Stimulated activated CD4-positive, alpha-beta T cell treated with anti-CD3 and anti-CD28 coated beads, Interleukin-1b, Interleukin-23, amount 100 ng/mL, for 24 hours (primary cell): ENCODE measurements around the gene MLST8.
"Not testable (repeated sequence)": the region's sequence is repeated elsewhere in the genome, so short reads cannot be mapped to it uniquely, and the experiment has no call there.

ENCODE experiments used
- DNase-seq, 4 experiments: peaks; one replicate each; pipeline ENCODE4 v3.0.0-alpha.2; 2020; ENCODE audit warnings: low read depth in 4 of 4, low spot score in 1 of 4

The MLST8 gene

DNA sequence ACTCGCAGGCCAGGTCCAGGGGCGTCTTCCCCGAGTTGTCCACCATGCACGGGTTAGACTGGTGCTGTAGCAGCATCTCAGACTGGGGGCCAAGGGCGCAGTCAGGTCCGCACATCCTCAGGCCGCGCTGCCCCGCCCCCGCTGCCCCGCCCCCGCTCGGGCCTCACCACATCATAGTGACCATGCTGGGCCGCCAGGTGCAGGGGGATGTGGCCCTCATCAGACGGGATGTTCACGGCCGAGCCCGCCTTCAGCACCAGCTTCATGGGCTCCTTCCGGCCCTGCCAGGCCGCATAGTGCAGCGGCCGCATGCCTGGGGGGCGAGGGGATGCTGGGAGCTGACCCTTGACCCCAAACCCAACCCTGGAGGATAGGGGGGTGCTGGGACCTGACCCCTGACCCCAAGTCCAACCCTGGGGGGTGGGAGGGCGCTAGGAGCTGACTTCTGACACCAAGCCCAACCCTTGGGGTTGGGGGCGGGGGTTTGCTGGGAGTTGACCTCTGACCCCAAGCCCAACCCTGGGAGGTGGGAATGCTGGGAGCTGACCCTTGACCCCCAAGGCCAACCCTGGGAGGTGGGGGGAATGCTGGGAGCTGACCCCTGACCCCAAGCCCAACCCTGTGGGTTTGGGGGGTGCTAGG is 15.9 kb upstream of the MLST8 start:
- no peak for DNase-seq

DNA sequence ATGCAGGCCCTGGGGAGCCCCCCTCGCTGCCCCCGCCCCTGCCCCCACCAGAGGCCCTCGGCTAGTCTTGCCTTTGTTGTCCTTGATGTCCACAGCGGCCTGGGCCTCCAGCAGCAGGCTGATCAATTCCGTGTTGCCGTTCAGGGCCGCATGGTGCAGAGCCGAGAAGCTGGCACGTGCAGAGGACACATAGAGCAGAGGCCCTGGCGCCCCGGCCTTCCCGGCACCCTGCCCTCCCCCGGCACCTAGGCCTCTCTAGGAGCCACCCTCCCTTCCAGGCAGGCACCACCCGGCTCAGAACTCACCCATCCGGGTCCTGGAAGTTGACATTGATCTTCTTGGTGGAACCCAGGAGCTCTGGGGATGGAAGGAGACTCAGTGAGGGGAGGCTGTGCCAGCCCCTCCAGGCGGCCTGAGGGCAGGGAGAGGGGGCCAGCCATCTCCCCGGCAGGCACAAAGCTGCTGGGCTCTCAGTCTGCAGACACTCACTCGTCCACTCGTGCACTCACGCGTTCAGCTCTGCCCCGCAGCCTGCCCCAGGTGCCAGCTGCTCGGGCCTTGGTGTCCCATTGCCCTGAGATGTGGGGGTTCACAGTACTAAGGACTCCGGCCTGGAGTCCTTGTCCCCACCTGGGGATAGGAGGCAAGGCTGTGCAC is 15.1 kb upstream of the MLST8 start:
- no peak for DNase-seq

DNA sequence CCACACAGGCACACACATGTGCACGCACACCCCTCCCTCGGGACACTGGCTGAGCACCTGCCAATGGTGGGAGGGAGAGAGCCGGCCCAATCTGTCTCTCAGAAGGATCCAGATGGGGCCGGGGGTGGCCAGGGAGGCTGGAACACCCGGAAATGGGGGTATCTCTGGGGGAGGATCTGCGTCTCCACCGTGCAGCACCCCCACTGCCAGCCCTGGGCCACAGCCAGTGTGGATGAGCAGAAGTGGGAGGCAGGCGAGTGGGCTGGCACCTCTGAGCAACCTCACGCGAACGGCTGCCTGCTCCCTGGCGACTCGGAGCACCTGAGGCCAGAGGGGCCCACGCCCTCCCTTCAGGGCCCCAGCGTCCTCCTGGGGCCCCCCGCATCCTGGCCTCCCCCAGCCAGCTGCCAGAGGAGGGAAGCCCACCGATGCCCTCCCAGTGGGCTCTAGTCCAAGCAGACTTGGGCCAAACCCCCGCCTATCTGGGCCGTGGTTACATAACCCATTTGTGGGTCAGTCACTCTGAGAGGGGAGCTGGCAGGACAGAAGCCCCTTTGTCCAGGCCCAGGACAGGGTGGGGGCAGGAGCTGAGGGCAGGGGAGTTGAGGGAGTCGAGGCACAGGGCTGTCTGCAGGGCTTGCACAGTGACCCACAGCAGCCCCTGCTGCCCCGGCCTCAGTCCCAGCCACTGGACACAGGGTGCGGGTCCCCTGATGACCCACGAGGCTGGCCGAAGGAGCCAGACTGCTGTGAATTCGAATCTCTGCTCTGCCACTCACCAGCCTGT is 14.4 kb upstream of the MLST8 start:
- no peak for DNase-seq

DNA sequence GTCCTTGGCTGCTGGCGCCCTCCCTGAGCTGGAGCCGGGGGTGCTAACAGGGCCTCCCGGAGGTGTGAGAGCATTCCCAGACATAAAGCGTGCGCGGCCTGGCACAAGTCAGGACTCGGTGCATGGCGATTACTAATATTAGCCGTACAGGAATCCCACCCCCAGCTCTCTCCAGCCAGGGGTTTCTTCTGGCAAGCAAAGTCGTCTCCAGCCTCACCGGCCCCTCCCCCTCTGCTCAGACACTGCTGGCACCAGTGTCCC is 13.9 kb upstream of the MLST8 start:
- DNase-seq, result no peak

GRCh38 chr16:2194166-2194834 is 11.0 kb upstream of the MLST8 start:
- DNase-seq, result no peak

- DNase-seq, result no peak
Observed at GRCh38 chr16:2194852-2195321, 10.4 kb upstream of the MLST8 start.

DNA sequence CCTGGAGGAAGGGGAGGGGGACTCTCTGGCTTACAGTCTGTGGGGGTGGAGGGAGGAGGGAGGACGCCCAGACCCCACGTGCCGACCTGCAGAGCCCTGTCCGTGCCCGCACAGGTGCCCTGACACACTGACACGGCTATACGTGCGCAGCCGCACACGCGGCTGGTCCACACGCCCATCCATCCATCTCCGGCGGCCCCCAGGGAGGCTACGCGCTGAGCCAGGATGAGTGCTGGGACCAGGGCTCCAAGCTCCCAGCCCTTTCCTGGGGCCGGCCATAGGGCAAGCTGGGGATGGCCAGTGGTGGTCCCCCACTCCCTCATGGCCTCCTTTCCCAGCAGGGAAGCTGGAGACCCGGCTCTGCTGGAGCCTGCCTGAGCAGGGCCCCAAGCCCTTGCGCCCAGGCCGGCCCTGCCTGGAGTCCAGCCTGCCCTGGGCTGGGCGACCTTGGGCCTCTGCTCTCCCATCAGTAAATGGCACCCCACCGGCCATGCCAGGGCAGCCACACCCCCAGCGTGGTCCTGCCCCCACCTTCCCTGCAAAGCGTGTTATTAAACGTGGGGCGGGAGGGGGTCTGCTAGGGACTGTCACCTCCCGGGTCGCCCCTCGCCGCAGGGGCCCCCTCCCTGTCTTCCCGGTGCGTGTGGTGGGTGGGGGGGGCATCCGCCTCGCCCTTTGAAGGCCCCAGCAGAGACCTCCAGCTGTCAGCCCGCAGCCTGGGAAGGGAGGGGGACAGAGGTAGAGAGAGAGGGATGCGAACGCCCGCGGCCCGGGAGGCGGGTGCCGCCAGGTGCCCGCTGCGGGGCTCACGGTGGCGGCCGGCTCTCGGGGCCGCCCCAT is 9.7 kb upstream of the MLST8 start:
- DNase-seq, result no peak

DNA sequence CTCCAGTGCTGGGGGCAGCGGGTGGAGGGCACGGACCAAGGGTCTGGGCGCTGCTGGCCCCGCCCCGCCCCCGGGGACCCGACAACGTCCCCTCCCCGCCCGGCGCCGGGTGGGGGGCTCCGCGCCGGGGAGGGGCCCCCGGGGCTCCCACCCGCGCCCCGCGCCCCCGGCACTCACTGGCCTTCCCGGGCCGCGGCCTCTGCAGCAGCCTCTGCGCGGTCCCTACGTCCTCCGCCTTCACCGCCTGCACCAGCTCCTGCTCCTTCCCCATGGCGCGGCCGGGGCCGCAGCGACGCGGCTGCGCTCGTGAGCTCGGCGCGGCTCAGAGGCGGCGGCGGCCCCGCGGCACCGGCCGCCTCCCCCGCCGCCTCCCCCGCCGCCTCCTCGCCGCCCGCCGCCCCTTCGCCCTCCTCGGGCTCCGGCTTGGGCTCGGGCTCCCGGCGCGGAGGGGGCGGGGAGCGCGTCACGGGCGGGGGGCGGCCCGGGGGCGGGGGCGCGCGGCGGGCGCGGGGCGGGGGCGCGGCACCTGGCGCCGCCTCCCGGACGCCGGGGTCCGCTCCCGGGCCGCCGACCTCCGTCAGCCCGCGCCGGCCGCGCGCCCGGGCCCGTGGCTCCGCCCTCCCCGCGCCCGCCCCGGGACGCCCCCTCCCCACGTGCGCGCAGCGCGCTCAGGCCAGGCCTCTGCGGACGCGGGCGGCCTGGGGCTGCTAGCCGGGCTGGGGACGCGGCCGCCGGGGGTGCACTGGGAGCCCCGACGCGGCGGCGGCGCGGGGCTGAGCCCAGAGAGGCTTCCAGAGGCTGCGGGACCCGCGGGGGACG is 8.9 kb upstream of the MLST8 start, which contains the start of gene CASKIN1:
Gene CASKIN1, minus strand, starts transcription at position 444 of the 819 bp plus-strand sequence. Its CDS starts 173 bp downstream, at position 271.
- no peak for DNase-seq

GRCh38 chr16:2196981-2197511 is 8.2 kb upstream of the MLST8 start:
- DNase-seq, result no peak

DNA sequence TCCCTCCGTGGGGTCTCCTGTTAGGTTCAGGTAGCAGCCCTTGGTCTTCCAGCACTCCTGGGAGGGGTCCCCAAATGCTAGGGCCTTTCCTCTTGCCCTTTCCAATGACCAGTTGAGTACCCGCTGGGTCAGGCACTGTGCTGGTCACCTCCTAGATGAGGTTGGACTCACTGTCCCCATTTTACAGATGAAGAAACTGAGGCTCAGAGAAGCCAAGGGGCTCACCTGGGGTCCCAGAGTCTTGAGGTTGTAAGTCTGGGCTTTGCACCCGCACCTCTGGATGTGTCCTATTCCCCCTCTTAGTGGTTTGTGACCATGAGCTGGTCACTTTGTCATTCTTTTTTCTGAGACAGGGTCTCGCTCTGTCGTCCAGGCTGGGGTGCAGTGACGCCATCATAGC is 7.5 kb upstream of the MLST8 start:
- no peak for DNase-seq

GRCh38 chr16:2198283-2198682 is 7.0 kb upstream of the MLST8 start:
- no peak for DNase-seq

DNA sequence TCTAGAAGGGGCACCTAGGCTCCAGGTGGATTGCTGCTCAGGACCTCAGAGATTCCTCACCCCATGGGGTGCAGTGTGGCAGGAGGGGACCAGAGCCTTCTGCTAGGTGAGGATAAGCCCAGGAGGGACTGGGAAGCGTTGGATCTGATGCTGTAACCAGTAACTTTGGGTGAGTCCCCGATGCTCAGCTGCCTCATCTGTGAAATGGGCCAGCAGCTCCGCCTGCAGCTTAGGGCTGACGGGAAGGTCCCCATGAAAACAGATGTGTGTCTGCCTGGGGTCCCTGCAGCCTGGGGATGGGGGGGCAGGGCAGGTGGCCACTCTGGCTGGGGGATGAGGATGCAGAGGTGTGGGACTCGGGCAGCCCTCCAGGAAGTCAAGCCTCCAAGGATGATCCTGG is 6.2 kb upstream of the MLST8 start:
- DNase-seq, result no peak

GRCh38 chr16:2199621-2200139 is 5.6 kb upstream of the MLST8 start:
- no peak for DNase-seq

DNA sequence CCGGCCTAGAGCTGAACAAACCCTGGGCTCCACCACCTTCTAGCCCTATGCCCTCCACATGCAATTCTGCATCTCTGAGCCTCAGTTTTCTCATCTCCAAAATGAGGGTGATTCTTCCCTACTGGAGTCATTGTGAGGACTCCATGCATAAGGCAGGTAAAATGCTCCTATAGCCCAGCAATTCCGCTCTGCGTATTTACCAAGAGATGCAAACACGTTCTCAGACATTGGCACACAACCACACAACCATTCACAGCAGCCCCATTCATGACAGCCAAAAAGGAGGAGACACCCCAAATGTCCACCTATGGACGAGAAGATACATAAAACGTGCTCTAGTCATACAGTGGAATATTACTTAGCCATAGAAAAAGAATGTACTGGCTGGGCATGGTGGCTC is 4.9 kb upstream of the MLST8 start:
- DNase-seq, result no peak

- DNase-seq, result not testable (repeated sequence)
Observed at GRCh38 chr16:2203119-2203688, 2.0 kb upstream of the MLST8 start.

GRCh38 chr16:2204416-2205103 is 694 bp upstream of the MLST8 start:
- DNase-seq, result no peak

- no peak for DNase-seq
Observed at GRCh38 chr16:2205967-2206313, 686 bp downstream of the MLST8 start.

GRCh38 chr16:2206420-2206779 is 1.1 kb downstream of the MLST8 start:
- DNase-seq, result no peak
